ENCODE results near the gene SLC8A1.

SLC8A1 gene

DNA sequence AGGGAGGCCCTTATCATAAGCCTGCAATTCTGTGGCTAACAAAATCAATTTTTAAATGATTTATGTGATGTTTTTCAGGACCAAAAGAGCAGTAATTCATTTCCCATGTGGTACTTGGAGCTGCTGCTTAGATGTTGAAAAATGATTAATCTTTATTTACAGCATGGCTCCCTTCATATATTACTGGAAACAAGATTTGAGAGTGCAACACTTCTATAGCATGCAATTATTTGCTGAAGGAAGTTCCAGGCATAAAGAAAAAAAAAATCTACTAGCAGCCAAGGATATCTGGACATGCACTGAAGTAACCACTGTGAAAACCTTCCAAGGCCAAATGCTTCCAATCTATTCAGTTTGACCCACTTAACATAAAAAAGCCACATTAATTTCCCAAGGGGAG, 186.3 kb downstream of the SLC8A1 start:
- DNase-seq = no peak

DNA sequence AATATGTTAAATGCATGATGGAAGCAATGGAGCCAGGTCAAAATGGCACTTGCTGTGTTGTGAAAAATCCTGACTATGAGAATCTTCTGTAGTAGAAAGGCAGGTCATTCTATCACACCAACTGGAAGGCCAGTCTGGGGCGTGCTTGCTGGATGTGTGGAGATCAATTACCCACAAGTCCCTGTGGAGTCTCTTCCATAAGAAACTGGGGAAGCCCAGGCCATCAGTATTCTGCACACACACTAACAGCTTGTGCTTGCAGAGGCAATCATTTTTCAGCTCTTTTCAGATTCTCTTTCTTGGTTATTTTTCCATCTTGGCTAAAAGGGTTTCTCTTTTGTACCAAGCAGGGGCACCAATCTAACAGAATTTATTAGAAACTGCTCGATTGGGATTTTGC, 190.8 kb downstream of the SLC8A1 start:
- no peak for DNase-seq

DNA sequence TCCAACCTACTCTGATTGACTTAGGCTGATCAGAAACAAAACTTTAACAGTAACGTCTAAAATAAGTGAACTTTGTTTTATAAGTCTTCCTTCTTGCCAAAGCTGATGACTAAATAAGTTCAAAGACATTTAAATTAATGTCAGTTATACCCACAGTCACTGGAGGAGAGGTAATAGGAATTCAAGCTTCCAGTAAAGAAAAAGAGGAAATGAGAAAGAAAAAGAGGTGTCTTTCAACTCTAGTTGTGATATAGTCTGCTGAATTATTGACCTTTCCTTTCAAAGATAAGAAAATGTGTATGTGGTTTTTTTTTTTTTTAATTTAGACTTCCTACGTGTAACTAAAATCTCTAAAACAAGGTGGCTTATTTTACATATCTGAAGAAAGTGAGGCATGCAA, 191.5 kb downstream of the SLC8A1 start:
- no peak for DNase-seq

DNA sequence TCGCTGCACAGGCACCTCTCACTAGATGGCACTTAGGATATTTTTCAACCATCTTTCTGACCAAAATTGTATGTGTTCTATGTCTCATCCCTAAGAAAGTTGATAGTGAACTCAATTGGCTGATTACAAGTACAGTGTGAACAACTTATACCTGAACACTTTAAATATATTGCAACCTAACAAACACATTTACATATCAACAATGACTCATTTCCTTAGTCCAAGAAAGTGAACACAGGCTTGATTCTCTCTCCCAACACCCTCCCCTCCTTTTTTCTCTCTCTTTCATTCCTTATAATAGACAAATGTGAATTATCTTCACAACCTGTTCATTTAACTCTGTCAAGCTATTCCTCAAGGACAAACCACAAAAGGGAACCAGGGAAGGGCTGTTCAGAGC, 192.0 kb downstream of the SLC8A1 start:
- DNase-seq = no peak

DNA sequence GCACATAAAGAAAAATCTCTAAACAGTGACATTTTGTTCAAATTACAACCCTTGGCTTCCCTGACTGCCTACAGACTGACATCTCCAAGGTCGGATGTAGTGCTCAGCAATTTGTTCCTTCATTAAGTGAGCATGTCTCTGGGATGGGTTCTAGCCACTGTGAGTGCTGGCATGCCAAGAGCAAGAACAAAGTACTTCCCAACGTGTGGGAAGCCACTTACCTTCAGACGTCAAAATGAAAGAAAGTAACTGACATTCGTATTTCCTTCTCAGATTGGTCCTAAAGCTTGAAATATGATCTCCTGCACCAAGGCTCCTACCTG, 193.8 kb downstream of the SLC8A1 start:
- DNase-seq = no peak

DNA sequence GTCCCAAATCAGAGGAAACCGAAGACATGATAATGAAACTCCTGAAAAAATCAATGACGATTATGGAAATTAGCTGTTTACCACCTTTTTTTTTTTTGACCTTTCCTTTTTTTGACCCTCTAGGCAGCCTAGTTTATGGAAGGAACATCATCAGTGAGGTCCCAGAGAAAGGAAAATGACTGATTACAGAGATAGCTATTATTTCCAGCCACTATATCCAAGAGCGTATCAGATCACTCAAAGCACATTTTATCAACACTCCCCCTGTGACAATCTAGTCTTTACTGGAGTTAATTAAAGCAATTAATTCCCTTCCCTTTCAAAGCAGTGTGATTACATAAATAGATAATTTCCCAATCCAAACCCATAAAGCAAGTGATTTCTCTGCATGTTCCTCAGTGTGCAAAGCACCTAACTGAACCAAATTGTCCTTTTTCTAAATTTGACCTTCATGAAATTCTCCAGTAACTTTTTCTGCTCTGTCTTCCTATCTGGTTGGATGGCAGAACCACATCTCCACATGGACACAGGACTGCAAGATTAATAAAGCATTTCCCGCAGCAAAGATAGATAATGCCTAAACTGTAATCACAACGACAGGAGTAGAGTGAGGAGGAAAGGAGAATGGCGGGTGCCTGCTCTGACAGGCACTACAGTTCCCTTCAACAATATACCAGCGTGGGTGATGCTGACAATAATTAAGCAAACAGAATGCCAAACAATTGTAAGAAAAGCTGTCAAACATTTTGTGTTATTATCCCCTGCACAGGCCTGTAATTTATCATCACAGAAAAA, 194.4 kb downstream of the SLC8A1 start:
- no peak for DNase-seq

DNA sequence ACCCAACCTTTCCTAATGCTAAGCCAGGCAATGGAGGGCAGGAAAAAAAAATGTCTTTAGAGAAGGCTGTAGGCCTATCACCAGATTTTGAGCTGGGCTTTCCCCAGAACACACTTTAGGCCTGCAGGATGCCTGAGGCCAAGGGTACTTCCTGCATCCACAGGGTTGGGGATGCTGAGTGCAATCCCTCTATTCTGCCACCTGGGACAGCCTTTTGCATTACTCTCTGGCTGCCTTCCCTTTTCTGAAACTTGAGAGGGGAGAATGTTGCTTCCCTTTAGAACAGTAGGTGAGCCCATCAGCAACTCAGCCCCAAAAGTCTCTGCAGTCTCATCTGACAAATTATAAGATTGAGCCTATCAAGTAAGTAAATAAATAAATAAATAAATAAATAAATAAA, 195.2 kb downstream of the SLC8A1 start:
- no peak for DNase-seq

DNA sequence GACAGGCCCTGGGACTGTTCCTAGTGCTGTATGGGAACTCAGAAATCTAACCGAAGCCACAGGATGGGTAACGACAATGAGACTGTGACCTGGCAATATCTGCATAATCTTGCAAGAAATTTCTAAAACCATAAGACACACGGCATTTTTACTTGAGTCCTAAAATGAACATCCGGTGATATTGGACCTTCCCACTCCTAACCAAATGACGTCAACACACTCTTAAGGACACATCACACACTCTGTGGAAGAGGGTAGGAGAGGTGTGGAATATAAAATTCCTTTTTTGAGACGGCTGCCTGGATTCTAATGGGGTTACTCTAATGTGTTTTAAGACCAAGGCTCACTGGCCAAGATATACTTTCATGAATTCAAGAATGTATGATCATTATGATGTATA, 195.9 kb downstream of the SLC8A1 start:
- DNase-seq = no peak

DNA sequence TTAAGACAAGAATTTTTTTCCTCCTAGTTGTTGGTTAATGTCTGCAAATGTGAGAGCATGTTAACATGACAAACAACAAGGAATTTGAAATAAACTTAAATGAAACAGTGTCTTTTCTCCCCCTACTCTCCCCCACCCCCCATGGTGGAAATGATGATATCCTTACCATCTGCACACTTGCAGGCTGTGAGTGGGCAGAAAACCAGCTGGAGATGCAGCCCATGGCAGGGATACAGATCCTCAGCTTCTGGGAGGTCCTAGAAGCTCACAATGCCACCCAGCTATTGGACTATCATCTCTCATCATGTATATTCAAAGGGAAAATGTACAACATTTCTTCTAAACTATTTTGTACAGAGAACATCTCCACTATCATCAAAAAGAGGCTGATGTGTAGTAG, 196.8 kb downstream of the SLC8A1 start:
- no peak for DNase-seq

DNA sequence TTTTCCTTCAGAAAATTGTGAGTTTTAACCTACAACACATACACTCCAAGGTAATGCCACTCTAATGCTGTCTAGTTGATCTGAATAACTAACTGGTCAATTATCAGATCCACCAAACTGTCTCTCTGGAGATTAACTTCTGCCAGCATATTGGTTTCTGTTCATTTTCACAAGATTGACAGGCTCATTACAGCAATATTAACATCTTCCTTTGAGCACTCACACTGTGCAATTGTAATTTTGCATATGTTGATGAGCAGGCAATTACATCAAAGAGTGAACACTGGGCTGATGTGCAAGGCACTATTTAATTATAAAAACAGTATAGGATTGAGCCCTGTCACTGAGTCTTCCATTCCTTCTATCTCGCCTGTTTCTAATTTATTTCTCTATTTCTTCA, 197.3 kb downstream of the SLC8A1 start:
- DNase-seq = no peak

DNA sequence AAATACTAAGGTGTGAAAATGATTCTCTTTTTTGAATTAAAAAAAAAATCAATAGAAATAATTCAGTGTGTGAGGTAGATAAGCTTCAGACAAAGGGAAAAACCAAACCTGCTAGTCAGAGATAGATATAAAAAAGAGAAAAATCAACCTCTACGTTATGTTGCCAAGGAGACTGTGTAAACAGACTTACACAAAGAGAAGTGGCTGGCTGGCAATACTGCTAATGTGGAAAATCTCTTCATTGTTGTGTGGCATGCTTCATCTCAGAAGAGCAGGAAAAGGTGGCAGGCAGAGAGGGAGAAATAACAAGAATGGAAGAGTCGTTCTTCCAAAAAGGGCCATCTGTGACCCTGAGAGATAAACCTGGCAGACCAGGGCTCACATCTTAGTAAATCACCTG, 200.8 kb downstream of the SLC8A1 start:
- DNase-seq = no peak

DNA sequence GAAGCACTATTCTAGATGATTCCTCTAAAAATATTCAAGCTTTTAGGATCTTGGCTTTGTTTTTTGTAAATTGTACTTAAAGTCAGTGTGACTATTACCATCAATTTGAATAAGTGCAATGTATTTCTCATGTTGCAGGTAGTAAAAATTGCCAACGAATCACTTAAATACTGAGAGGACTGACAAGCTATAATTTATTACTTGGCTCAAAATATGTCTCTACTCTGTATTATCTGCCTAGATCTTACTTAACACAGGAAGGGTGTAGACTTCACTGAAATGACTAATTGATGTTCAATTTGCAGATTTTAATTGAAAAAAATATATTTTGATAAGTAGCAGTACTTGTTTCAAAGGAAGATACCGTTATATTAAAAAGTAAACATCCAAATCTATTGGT, 202.3 kb downstream of the SLC8A1 start:
- DNase-seq = no peak

DNA sequence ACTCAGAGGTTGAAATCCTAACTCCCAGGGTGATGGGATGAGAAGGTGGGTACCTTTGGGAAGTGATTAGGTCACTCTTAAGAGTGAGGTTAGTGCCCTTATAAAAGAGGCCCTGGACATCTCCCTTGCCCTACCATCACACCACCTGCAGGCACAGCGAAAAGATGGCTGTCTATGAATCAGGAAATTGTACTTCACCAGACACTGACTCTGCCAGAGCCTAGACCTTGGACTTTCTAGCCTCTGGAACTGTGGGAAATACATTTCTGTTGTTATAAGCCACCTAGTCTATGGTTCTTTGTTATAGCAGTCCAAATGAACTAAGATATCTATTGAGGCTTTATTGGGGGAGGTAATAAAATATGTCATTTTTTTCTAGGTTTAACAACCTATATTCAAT, 203.6 kb downstream of the SLC8A1 start:
- no peak for DNase-seq

DNA sequence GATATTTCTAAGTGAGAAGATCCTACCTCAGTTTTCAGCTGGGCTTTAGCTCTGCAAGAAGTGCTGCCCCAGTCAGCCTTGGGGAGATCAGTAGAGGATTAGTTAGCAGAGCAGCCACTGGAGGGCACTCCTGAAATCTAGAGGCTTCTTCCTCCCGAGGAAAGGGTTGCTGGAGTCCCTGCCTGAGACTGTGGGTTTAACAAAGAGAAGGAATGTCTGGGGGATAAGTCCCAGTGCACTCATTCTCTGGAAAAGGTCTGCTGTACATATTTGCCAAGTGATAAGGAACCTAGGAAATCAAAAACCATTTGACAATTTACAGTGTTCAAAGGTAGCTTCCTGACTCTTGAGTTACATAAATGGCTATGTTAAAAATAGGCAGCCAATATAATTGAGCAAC, 207.2 kb downstream of the SLC8A1 start:
- DNase-seq = peak; percentile 86

DNA sequence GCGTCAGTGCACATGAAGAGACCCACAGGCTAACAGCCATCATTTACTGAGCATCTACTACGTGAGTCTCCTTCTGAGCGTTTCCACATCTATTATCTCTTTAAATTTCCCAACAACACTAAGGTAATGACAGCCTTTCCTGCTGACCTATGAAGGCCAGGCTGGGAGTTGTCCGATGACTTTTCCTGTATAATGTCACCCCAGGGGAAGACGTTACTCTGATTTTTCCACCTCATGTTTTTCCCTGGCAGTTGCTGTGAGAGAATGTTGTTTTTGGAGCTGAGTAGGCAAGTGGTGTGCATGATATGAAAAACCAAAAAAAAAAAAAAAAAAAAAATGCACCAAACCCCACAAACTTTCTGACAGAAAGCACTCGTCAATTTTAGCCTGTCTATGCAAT, 207.6 kb downstream of the SLC8A1 start:
- DNase-seq = no peak

DNA sequence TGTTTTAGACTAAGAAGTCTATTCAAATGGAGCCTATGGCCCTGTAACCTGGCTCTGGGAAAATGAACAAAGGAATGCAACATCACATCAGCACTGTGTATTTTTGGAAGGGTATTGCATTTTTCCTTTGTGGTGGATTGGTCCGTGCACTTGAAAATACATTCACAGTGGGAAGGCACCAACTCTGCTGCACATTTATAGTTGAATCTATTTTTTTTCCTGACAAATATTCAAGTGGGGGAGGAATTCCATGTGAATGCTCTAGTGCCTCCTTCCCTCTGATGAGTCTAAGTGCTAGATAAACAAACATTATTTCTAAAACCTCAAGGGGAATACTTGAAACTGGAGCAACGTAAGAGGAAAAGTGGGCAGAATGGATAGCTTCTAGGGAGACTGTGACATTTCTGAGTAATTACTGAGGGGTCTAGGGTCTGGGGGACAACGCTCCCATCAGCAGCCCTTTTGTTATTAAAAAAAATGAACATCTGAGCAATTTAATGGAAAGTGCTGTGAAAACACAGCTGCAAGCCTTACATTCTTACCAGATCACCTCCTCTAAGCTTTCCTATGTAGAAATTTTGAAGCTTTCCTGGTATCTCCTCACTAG, 208.2 kb downstream of the SLC8A1 start:
- peak; percentile 97 for DNase-seq

DNA sequence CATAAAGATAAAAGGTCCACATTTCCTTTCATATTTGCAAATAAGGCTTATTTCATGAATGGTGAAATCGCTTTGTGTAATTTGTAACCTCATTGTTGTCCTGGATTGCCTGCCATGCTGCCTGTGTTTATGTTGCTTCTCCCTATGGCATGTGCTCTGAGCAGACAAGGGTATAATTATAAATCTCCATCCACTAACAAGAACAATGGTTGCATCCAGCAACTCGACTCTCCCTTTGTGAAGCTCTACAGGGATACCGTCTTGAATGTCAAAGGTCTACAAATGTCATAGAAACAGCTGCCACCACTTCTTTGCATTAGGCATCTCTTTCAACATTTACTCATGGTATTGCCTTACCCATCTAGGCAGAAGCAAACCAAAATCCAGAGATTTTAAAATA, 209.6 kb downstream of the SLC8A1 start:
- no peak for DNase-seq

DNA sequence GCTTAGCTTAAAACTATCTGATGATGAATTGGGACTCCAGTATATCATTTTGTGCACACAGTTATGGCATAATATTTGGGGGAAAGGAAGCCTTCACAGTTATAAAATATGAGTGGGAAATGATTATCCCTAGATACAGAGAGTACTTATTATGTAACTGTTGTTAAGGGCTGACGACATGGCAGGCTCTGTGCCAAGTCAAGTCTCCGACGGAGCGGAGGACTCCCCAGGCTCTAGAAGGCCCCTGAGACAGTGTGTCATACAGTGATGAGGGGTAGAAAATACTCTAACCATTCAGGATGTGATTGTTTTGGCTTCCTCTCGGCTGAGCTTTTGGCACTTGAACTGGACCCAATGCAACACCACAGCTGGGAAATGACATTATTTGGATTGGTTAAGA, 211.8 kb downstream of the SLC8A1 start:
- DNase-seq = peak; percentile 99

DNA sequence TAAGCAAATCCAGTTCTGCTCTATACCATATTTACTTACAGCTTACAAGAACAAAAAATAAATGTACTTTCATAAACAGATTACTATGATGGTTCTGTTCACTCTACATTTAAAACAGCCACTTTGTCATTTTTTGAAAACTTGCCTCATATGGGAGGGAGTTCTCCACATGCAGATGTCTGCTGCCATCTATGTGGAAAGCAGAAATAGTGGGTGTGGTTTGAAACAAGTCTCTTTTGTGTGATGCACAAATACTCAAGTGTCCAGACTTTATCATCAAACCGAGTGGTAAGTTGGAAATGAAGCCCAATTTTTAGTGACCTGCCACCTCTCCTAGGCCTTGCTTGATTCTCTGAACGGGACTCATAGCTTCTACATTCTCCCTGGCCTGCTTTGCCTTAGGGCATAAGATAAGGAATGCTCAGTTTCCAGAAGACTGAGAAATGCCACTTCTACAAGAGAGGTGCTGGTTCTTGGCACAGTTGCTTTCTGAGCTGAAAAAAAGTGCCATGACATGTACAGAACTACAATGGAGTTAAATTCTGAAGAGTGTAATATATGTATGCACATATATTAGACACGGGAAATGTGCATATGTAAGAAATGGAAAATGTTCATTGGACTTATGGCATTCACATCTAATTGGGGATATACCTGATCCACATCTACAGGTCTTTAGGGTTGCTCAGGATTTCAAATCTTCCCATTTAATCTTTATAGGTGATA, 221.0 kb downstream of the SLC8A1 start:
- peak; percentile 32 for DNase-seq

DNA sequence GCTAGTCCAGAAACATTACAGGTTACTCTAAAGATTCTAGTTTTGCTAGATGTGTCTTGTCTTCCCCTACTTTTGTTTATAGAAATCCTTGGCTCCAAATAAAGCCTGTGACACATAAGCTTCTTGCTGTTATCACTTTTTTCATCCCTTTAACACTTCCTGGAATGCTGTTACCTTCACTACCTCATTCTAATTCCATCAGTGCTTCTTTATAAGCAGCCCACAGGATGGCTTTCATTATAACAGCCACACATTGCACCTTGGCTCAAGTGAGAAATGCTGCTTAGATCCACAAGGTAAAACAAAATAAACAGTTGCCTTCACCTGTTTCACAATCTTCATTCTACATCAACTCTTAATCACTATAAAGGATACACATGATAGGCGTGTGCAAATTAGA, 221.7 kb downstream of the SLC8A1 start:
- DNase-seq = no peak

DNA sequence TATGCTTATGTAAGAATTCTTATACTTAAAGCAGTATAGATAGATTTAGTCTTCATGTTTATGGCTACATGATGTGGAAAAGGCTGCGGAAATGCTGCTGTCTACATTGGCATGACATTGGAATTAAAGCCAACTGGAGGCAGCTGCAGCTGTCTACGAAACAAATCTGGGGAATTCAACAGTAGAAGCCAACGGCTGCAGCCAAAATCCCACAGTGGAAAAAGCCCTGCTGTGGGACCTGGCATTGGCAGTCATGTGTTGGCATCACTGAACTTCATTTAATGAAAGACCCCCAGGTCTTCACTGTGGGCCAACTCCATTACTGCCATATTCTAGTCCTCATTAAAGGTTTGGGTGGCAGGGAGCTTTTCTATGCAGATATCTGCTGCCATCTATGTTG, 223.6 kb downstream of the SLC8A1 start:
- DNase-seq = no peak

DNA sequence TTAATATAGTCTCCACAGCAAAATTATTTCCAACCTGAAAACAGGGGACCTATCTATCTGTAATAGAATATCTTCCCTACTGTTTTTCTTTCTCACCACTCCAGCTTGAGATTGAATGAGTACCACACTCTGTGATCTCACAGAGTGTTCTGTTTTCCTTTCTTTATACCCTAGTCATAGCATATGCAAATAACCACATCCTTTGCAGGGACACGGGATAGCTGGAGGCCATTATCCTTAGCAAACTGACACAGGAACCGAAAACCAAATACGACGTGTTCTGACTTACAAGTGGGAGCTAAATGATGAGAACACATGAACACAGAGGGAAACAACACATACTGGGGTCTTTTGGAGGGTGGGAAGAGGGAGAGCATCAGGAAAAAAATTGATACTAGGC, 224.7 kb downstream of the SLC8A1 start:
- peak; percentile 67 for DNase-seq

DNA sequence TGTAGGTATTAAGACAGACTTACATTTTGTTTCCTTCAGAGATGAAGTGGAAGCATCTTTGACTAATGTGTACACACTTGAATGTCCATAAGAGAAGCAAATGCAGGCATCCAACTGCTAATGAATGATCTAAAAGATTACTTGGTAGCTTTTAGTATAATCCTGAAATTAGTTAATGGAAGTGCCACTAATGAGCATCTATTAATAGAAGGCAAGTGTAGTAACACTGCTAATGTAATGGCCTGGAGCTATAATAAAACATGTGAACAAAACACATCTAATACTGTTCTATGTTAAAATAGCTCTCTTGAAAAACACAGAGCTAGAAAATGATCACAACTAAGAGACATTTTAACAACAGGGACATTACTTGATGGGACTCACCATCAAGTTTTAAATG, 225.3 kb downstream of the SLC8A1 start:
- DNase-seq = no peak

DNA sequence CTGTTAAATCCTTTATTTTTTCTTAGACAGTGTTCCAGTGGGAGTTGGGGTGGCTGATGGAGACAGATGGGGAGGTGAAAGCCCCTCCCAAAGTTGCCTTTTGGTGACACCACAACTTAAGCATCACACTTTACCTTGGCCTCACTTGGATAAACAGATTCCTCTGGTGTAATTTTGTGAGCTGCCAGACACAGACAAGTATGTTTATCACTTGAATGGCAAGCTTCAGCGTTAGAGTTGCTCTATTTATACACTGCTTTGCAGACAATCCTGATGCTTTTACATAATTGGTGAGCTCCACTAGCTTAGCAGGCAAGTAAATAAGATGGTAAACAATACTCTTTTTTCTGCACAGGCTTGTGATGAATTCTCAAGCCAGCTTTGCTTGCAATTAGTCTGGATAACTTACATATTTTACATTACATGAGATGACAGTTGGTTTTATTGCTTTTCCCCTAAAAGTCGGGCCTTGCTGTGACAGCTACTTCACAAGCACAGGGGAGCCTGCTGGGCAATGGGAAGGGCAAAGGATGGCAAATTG, 226.2 kb downstream of the SLC8A1 start:
- no peak for DNase-seq

Measured in fibroblast of skin of scalp (primary cell).